ENCODE results near the gene SARS2. TPM values are rescaled to one million over a fixed set of nuclear protein-coding genes. Genes with fewer than 3 reads are reported as not detected.
A peak's percentile ranks its signal among the peaks of the same experiment; 100 is the strongest.

The SARS2 gene
- total RNA-seq, 2 donors from 2014 or later: 53.2 to 60.2 TPM

GRCh38 chr19:38917921-38918491 lies 12.6 kb downstream of the SARS2 start:
- peaks cover 25% of the 10 kb centered on the region for H3K36me3 Mint-ChIP-seq (ENCODE audit: low read depth)
- 93% methylated on average over 8 to 12 of the region's 13 CpGs for WGBS, 2 experiments (ENCODE audit: insufficient coverage in 1 of 2, insufficient read length in 1 of 2)
- peaks cover 21% of the 10 kb centered on the region for H3K36me3 ChIP-seq (ENCODE audit: control insufficient read depth, insufficient read depth, low read length)
- H3K27me3 Mint-ChIP-seq (ENCODE audit: insufficient read depth): peaks cover 2% of the 10 kb centered on the region
- H3K27ac ChIP-seq (ENCODE audit: low read depth, low read length): no peak overlapping the region
- TF ChIP-seq CTCF (conservative IDR thresholded peaks at IDR 0.05): peak; percentile 60
- no peak overlapping the region for H3K4me3 ChIP-seq (ENCODE audit: low read length)
- DNase-seq: no peak
- H3K27ac Mint-ChIP-seq: peak overlapping the region; percentile 55
- no peak overlapping the region for H3K9ac ChIP-seq (ENCODE audit: extremely low read depth, low read length, poor library complexity, severe bottlenecking)
- peaks cover 1% of the 10 kb centered on the region for H3K9me3 Mint-ChIP-seq
- no peaks in the 10 kb centered on the region for H3K9me3 ChIP-seq (ENCODE audit: control insufficient read depth, low read length)
- no peaks in the 10 kb centered on the region for H3K4me1 Mint-ChIP-seq
- H3K27me3 ChIP-seq (ENCODE audit: control insufficient read depth, insufficient read depth, low read length, poor library complexity, severe bottlenecking): no peaks in the 10 kb centered on the region
- H3K4me1 ChIP-seq (ENCODE audit: control insufficient read depth, insufficient read depth, low read length): no peaks in the 10 kb centered on the region
- no peak overlapping the region for H3K4me3 Mint-ChIP-seq

- Histone ChIP-seq H3K36me3 (ENCODE audit: control insufficient read depth, insufficient read depth, low read length) (peaks cover 19% of the 10 kb centered on the region), H3K27ac (ENCODE audit: low read depth, low read length) (no peak overlapping the region)
These were observed 13.0 kb downstream of the SARS2 start for GRCh38 chr19:38917516-38917915.

GRCh38 chr19:38915329-38916321 lies 14.9 kb downstream of the SARS2 start:
- no peak overlapping the region for H3K4me3 Mint-ChIP-seq
- H3K4me3 ChIP-seq (ENCODE audit: low read length): no peak overlapping the region
- H3K4me1 ChIP-seq (ENCODE audit: control insufficient read depth, insufficient read depth, low read length): no peaks in the 10 kb centered on the region
- H3K9me3 Mint-ChIP-seq: no peaks in the 10 kb centered on the region
- DNase-seq: no peak
- no peaks in the 10 kb centered on the region for H3K9me3 ChIP-seq (ENCODE audit: control insufficient read depth, low read length)
- peaks cover 11% of the 10 kb centered on the region for H3K36me3 Mint-ChIP-seq (ENCODE audit: low read depth)
- H3K27ac Mint-ChIP-seq: peak overlapping the region; percentile 21
- H3K27me3 ChIP-seq (ENCODE audit: control insufficient read depth, insufficient read depth, low read length, poor library complexity, severe bottlenecking): no peaks in the 10 kb centered on the region
- peaks cover 8% of the 10 kb centered on the region for H3K36me3 ChIP-seq (ENCODE audit: control insufficient read depth, insufficient read depth, low read length)
- no peak overlapping the region for H3K27ac ChIP-seq (ENCODE audit: low read depth, low read length)
- H3K9ac ChIP-seq (ENCODE audit: extremely low read depth, low read length, poor library complexity, severe bottlenecking): no peak overlapping the region
- no peaks in the 10 kb centered on the region for H3K4me1 Mint-ChIP-seq
- TF ChIP-seq CTCF (conservative IDR thresholded peaks at IDR 0.05): no peak
- peaks cover 12% of the 10 kb centered on the region for H3K27me3 Mint-ChIP-seq (ENCODE audit: insufficient read depth)
- 92% methylated on average over 21 to 44 of the region's 44 CpGs for WGBS, 2 experiments (ENCODE audit: insufficient coverage in 1 of 2, insufficient read length in 1 of 2)

More at GRCh38 chr19:38917516-38917915, 13.0 kb downstream of the SARS2 start:
- Histone ChIP-seq H3K27me3 (ENCODE audit: control insufficient read depth, insufficient read depth, low read length, poor library complexity, severe bottlenecking) (no peaks in the 10 kb centered on the region), H3K9ac (ENCODE audit: extremely low read depth, low read length, poor library complexity, severe bottlenecking) (no peak overlapping the region), H3K4me3 (ENCODE audit: low read length) (no peak overlapping the region), H3K9me3 (ENCODE audit: control insufficient read depth, low read length) (no peaks in the 10 kb centered on the region), H3K4me1 (ENCODE audit: control insufficient read depth, insufficient read depth, low read length) (no peaks in the 10 kb centered on the region)
- no peak for DNase-seq
- Mint-ChIP-seq H3K4me3 (no peak overlapping the region), H3K36me3 (ENCODE audit: low read depth) (peaks cover 21% of the 10 kb centered on the region), H3K27me3 (ENCODE audit: insufficient read depth) (peaks cover 7% of the 10 kb centered on the region), H3K27ac (peak overlapping the region; percentile 55), H3K4me1 (no peaks in the 10 kb centered on the region), H3K9me3 (peaks cover 1% of the 10 kb centered on the region)
- 97 to 100% methylated on average over 1 to 9 of the region's 9 CpGs for WGBS, 2 experiments (ENCODE audit: insufficient coverage in 1 of 2, insufficient read length in 1 of 2)
- no peak for TF ChIP-seq CTCF (conservative IDR thresholded peaks at IDR 0.05)
